GM11168 (cell line): Measurements from ENCODE around the gene SNX19.

Source experiments
- in situ Hi-C: fragments of 300-500 bp; cut with MboI; formaldehyde crosslinking; loops from one replicate; pipeline ENCODE4 v1.12.0; 2022; ENCODE audit warnings: low sequenced_read_pairs; ENCODE audit not compliant: unreplicated experiment

The SNX19 gene

GRCh38 chr11:130916238-130916855, at the start of gene SNX19:
TSS of gene SNX19 (minus strand) at chr11:130916479. CDS start at chr11:130915939, 540 bp downstream.
- in situ Hi-C loops, result loop anchor here (25.0 kb wide), 1 partner anchor 296 kb away; no protein-coding TSS in a partner anchor

GRCh38 chr11:130964058-130964792, 47.9 kb upstream of the SNX19 start:
- in situ Hi-C loops, result no loop called here

- in situ Hi-C loops, result no loop called here
Measured at GRCh38 chr11:130947889-130948288, 31.6 kb upstream of the SNX19 start.

- in situ Hi-C loops, result no loop called here
Measured at GRCh38 chr11:130947481-130947880, 31.2 kb upstream of the SNX19 start.

- in situ Hi-C loops, result no loop called here
Measured at GRCh38 chr11:130947058-130947457, 30.8 kb upstream of the SNX19 start.

- in situ Hi-C loops, result no loop called here
Measured at GRCh38 chr11:130945896-130946295, 29.6 kb upstream of the SNX19 start.

GRCh38 chr11:130940706-130941105, 24.4 kb upstream of the SNX19 start:
- in situ Hi-C loops, result no loop called here

- in situ Hi-C loops, result no loop called here
Measured at GRCh38 chr11:130937051-130937450, 20.8 kb upstream of the SNX19 start.

GRCh38 chr11:130932086-130932712, 15.9 kb upstream of the SNX19 start:
- in situ Hi-C loops, result no loop called here

- in situ Hi-C loops, result loop anchor here (25.0 kb wide), 1 partner anchor 288 kb away; no protein-coding TSS in a partner anchor
Measured at GRCh38 chr11:130924750-130925149, 8.5 kb upstream of the SNX19 start.

GRCh38 chr11:130920612-130921011, 4.3 kb upstream of the SNX19 start:
- in situ Hi-C loops, result loop anchor here (25.0 kb wide), 1 partner anchor 292 kb away; no protein-coding TSS in a partner anchor

- in situ Hi-C loops, result loop anchor here (25.0 kb wide), 1 partner anchor 294 kb away; no protein-coding TSS in a partner anchor
Measured at GRCh38 chr11:130918081-130918480, 1.8 kb upstream of the SNX19 start.

GRCh38 chr11:130916910-130917309, 631 bp upstream of the SNX19 start:
- in situ Hi-C loops, result loop anchor here (25.0 kb wide), 1 partner anchor 295 kb away; no protein-coding TSS in a partner anchor

GRCh38 chr11:130915603-130916237, 559 bp downstream of the SNX19 start:
- in situ Hi-C loops, result loop anchor here (25.0 kb wide), 1 partner anchor 297 kb away; no protein-coding TSS in a partner anchor

GRCh38 chr11:130913268-130913667, 3.0 kb downstream of the SNX19 start:
- in situ Hi-C loops, result loop anchor here (25.0 kb wide), 1 partner anchor 299 kb away; no protein-coding TSS in a partner anchor

- in situ Hi-C loops, result loop anchor here (25.0 kb wide), 1 partner anchor 300 kb away; no protein-coding TSS in a partner anchor
Measured at GRCh38 chr11:130912552-130912951, 3.7 kb downstream of the SNX19 start.

GRCh38 chr11:130911306-130911705, 5.0 kb downstream of the SNX19 start:
- in situ Hi-C loops, result loop anchor here (25.0 kb wide), 1 partner anchor 301 kb away; no protein-coding TSS in a partner anchor

- in situ Hi-C loops, result loop anchor here (25.0 kb wide), 1 partner anchor 303 kb away; no protein-coding TSS in a partner anchor
Measured at GRCh38 chr11:130909650-130910049, 6.6 kb downstream of the SNX19 start.

- in situ Hi-C loops, result loop anchor here (25.0 kb wide), 1 partner anchor 303 kb away; no protein-coding TSS in a partner anchor
Measured at GRCh38 chr11:130908770-130909625, 7.3 kb downstream of the SNX19 start.
